Endodermal cell (in vitro differentiated cells): ENCODE results near the gene DNAJC22. TPM values are rescaled to one million over a fixed set of nuclear protein-coding genes. Genes with fewer than 3 reads are reported as not detected.

Experiments used
- DNase-seq: peaks from one replicate; pipeline ENCODE4 v3.0.0-alpha.2; 2017
- H3K27ac ChIP-seq: 2 replicates; pipeline ENCODE4 v1.5.1; 2013; ENCODE audit warnings: mild to moderate bottlenecking, low read depth, low read length, moderate library complexity
- H3K27me3 ChIP-seq: 2 replicates; pipeline ENCODE4 v1.6.1; 2013; ENCODE audit warnings: mild to moderate bottlenecking, low read length, moderate library complexity; ENCODE audit not compliant: insufficient read depth, control insufficient read depth, poor library complexity, severe bottlenecking
- H3K36me3 ChIP-seq: 2 replicates; pipeline ENCODE4 v1.7.0; 2013; ENCODE audit warnings: mild to moderate bottlenecking, low read length, moderate library complexity; ENCODE audit not compliant: control insufficient read depth, insufficient read depth
- H3K4me1 ChIP-seq: one replicate; pipeline ENCODE4 v1.7.0; 2013; ENCODE audit warnings: low read length; ENCODE audit not compliant: control insufficient read depth, insufficient read depth
- H3K4me3 ChIP-seq: 2 replicates; pipeline ENCODE4 v1.5.1; 2013; ENCODE audit warnings: mild to moderate bottlenecking, low read length, moderate library complexity
- H3K9ac ChIP-seq: 2 replicates; pipeline ENCODE4 v1.6.1; 2013; ENCODE audit warnings: mild to moderate bottlenecking, low read length, moderate library complexity; ENCODE audit not compliant: poor library complexity, severe bottlenecking; ENCODE audit errors: extremely low read depth
- H3K9me3 ChIP-seq: 2 replicates; pipeline ENCODE4 v1.6.1; 2013; ENCODE audit warnings: mild to moderate bottlenecking, low read length, moderate library complexity; ENCODE audit not compliant: control insufficient read depth
- H3K27ac Mint-ChIP-seq: 2 replicates; pipeline ENCODE4 v1.8.0; 2020; ENCODE audit warnings: mixed read lengths
- H3K27me3 Mint-ChIP-seq: 2 replicates; pipeline ENCODE4 v1.8.0; 2021; ENCODE audit warnings: mild to moderate bottlenecking, mixed read lengths; ENCODE audit not compliant: insufficient read depth
- H3K36me3 Mint-ChIP-seq: 2 replicates; pipeline ENCODE4 v1.8.0; 2020; ENCODE audit warnings: low read depth, mixed read lengths
- H3K4me1 Mint-ChIP-seq: 2 replicates; pipeline ENCODE4 v1.8.0; 2020; ENCODE audit warnings: mixed read lengths
- H3K4me3 Mint-ChIP-seq: 2 replicates; pipeline ENCODE4 v1.8.0; 2020; ENCODE audit warnings: mild to moderate bottlenecking, moderate library complexity, mixed read lengths
- H3K9me3 Mint-ChIP-seq: 2 replicates; pipeline ENCODE4 v1.8.0; 2020; ENCODE audit warnings: mild to moderate bottlenecking, mixed read lengths
- WGBS, 2 experiments: methylation state at CpG; one replicate each; pipeline versions ENCODE4 v1.1.5 to v1.1.7; 2013; ENCODE audit warnings: missing lambda C conversion rate in 2 of 2, mixed read lengths in 1 of 2; ENCODE audit not compliant: insufficient coverage in 1 of 2, insufficient read length in 1 of 2; 5-methylcytosine and 5-hydroxymethylcytosine counted together
- total RNA-seq, 2 donors: library from RNA; stranded (reverse); fragmentation: NEBNext Ultra II Directional in 1 of 2; extraction: Animal tissue kit (Norgen Biotek cat#: 25700) in 1 of 2; gene quantifications; 2 replicates in 1 of 2; 3 replicates in 1 of 2; pipeline ENCODE4 v1.2.1, GENCODE V29; 2021
- TF ChIP-seq, protein P1 (sequence below): fragments of 200-600 bp; sonication (generic); conservative IDR thresholded peaks from 2 replicates; pipeline ENCODE4 v1.5.0; 2021; ENCODE audit warnings: antibody characterized with exemption, mild to moderate bottlenecking

Gene DNAJC22
- total RNA-seq, 2 donors from 2014 or later: 1.9 to 4.6 TPM

DNA sequence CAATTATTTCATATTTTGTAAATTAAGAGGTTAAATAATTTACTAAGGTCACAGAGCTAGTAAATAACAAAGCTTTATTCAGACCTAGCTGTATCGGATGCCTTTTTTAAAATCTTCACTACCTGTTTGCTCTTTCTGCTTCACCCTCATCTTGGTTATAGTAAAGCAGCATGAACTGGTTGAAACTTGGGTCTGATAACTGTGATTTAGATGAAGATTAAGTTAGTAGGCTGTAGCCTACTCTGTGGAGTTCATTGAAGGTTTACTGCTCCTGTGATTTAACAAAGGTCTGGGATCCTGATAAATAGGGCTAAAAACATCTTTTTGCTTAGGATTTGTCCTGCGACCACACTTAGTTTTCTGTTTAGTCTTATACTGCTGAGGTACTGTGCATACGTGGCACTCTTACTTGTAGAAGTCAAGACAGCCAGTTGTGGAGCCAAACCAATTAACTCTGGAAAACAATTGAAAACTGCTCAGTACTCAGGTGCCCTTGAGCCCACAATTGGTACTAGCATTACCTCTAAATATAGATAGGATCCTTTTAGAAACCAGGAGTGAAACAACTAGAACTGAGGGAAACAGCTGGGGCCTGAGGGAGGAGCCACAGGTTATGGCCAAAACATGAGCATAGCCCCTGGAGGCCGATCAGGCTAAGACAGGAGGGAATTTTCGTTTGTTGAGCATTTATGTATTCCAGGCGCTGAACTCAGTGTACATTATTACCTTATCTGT is 22.9 kb downstream of the DNAJC22 start:
- WGBS, 2 experiments: 71 to 82% methylated on average over 3 to 5 of the region's 6 CpGs
- no peak overlapping the region for H3K27ac ChIP-seq
- H3K4me1 ChIP-seq: peaks cover 6% of the 10 kb centered on the region
- H3K36me3 ChIP-seq: peaks cover 16% of the 10 kb centered on the region
- Mint-ChIP-seq H3K4me3 (peak overlapping the region; percentile 81), H3K27me3 (peaks cover 10% of the 10 kb centered on the region), H3K4me1 (peaks cover 15% of the 10 kb centered on the region), H3K27ac (no peak overlapping the region), H3K36me3 (peaks cover 15% of the 10 kb centered on the region), H3K9me3 (no peaks in the 10 kb centered on the region)
- H3K4me3 ChIP-seq: peak overlapping the region; percentile 93
- H3K27me3 ChIP-seq: no peaks in the 10 kb centered on the region
- no peak overlapping the region for H3K9ac ChIP-seq
- TF ChIP-seq, protein P1, sequence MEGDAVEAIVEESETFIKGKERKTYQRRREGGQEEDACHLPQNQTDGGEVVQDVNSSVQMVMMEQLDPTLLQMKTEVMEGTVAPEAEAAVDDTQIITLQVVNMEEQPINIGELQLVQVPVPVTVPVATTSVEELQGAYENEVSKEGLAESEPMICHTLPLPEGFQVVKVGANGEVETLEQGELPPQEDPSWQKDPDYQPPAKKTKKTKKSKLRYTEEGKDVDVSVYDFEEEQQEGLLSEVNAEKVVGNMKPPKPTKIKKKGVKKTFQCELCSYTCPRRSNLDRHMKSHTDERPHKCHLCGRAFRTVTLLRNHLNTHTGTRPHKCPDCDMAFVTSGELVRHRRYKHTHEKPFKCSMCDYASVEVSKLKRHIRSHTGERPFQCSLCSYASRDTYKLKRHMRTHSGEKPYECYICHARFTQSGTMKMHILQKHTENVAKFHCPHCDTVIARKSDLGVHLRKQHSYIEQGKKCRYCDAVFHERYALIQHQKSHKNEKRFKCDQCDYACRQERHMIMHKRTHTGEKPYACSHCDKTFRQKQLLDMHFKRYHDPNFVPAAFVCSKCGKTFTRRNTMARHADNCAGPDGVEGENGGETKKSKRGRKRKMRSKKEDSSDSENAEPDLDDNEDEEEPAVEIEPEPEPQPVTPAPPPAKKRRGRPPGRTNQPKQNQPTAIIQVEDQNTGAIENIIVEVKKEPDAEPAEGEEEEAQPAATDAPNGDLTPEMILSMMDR: peak; percentile 72
- peak; percentile 76 for DNase-seq
- H3K9me3 ChIP-seq: no peaks in the 10 kb centered on the region

DNA sequence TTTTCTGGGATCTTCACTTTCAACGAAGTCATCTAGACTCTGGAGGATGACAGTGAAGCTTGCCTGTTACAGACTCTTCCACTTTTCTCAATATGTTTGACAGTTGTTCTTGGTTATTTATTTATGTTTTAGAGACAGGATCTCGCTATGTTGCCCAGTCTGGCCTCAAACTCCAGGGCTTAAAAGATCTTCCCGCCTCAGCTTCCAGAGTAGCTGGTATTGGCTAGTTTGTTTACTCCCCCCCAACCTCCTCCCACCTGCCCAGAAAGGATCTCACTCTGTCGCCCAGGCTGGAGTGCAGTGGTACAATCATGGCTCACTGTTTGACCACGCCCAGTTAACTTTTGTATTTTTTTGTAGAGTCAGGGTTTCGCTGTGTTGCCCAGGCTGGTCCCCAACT is 23.9 kb downstream of the DNAJC22 start:
- no peak overlapping the region for H3K4me3 ChIP-seq
- Mint-ChIP-seq H3K9me3 (no peaks in the 10 kb centered on the region), H3K27me3 (peaks cover 2% of the 10 kb centered on the region), H3K27ac (no peak overlapping the region), H3K4me1 (peaks cover 15% of the 10 kb centered on the region), H3K4me3 (no peak overlapping the region), H3K36me3 (peaks cover 15% of the 10 kb centered on the region)
- TF ChIP-seq, protein P1: no peak
- no peak overlapping the region for H3K9ac ChIP-seq
- DNase-seq: peak; percentile 31
- H3K4me1 ChIP-seq: peaks cover 6% of the 10 kb centered on the region
- H3K27ac ChIP-seq: no peak overlapping the region
- H3K36me3 ChIP-seq: peaks cover 16% of the 10 kb centered on the region
- WGBS, 2 experiments: 93 to 97% methylated on average over 3 to 6 of the region's 6 CpGs
- no peaks in the 10 kb centered on the region for H3K9me3 ChIP-seq
- no peaks in the 10 kb centered on the region for H3K27me3 ChIP-seq

DNA sequence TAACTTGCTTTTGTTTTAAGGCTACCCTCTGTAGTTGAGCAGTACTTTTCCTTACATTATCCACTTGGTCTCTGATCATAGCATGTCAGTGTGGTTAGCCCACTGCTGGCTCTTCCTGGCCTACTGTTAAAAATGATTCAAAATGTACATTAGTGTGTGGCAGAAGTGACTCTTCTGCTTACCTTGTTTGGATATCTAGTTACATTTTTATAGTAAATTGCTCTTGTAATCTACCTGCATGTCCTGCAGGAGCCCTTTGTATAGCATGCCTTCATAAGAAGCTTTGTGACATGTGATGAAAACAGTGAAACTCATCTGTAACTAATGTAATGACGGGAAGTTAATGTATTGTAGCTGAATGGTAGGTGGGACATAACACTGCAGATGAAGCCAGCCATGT is 28.7 kb downstream of the DNAJC22 start:
- Histone ChIP-seq H3K4me1 (no peaks in the 10 kb centered on the region), H3K36me3 (peaks cover 12% of the 10 kb centered on the region), H3K9ac (no peak overlapping the region), H3K27ac (no peak overlapping the region), H3K27me3 (no peaks in the 10 kb centered on the region), H3K9me3 (no peaks in the 10 kb centered on the region), H3K4me3 (no peak overlapping the region)
- Mint-ChIP-seq H3K36me3 (peaks cover 17% of the 10 kb centered on the region), H3K9me3 (no peaks in the 10 kb centered on the region), H3K4me1 (no peaks in the 10 kb centered on the region), H3K27ac (no peak overlapping the region), H3K27me3 (no peaks in the 10 kb centered on the region), H3K4me3 (no peak overlapping the region)
- TF ChIP-seq, protein P1: no peak
- WGBS, 2 experiments: 92 to 100% methylated on average over 1 of the region's 1 CpG
- peak; percentile 9 for DNase-seq
